MCF 10A (cell line): Measurements from ENCODE around the gene HDAC5. TPM values are rescaled to one million over a fixed set of nuclear protein-coding genes. Genes with fewer than 3 reads are reported as not detected.
"Not testable (repeated sequence)": the region's sequence is repeated elsewhere in the genome, so short reads cannot be mapped to it uniquely, and the experiment has no call there.

Source experiments
- BruUV-seq: library from RNA; stranded (reverse); fragments of 400-500 nt; replicated peaks from 2 replicates; lab custom pipeline; 2021; lab: Mats Ljungman, UMichigan
- CTCF ChIA-PET: fragments of 300-600 bp; sonication (Branson Sonifier 250); formaldehyde crosslinking; extraction: SDS; loops from one replicate; lab custom pipeline; 2021; ENCODE audit warnings: antibody characterized with exemption, inconsistent platforms; lab: Yijun Ruan, JAX
- POLR2A ChIA-PET: fragments of 300-600, 350-650 bp; sonication (Branson Sonifier 250); formaldehyde crosslinking; extraction: SDS; loops from one replicate; lab custom pipeline; 2020; ENCODE audit warnings: antibody characterized with exemption, inconsistent platforms; lab: Yijun Ruan, JAX
- DNase-seq: peaks from one replicate; pipeline ENCODE4 v3.0.0-alpha.2; 2018; ENCODE audit not compliant: unreplicated experiment
- H3K27ac Mint-ChIP-seq: one replicate; pipeline ENCODE4 v1.8.0; 2022; ENCODE audit warnings: mild to moderate bottlenecking, low read depth, mixed read lengths; ENCODE audit not compliant: unreplicated experiment
- H3K27me3 Mint-ChIP-seq: one replicate; pipeline ENCODE4 v1.8.0; 2022; ENCODE audit warnings: mixed read lengths; ENCODE audit not compliant: insufficient read depth, unreplicated experiment
- H3K36me3 Mint-ChIP-seq: one replicate; pipeline ENCODE4 v1.8.0; 2022; ENCODE audit warnings: mild to moderate bottlenecking, moderate library complexity, mixed read lengths; ENCODE audit not compliant: insufficient read depth, unreplicated experiment
- H3K4me1 Mint-ChIP-seq: one replicate; pipeline ENCODE4 v1.8.0; 2022; ENCODE audit warnings: mixed read lengths; ENCODE audit not compliant: insufficient read depth, unreplicated experiment
- H3K4me3 Mint-ChIP-seq: one replicate; pipeline ENCODE4 v1.8.0; 2022; ENCODE audit warnings: mild to moderate bottlenecking, moderate library complexity, mixed read lengths; ENCODE audit not compliant: unreplicated experiment
- H3K9me3 Mint-ChIP-seq: one replicate; pipeline ENCODE4 v1.8.0; 2022; ENCODE audit warnings: mixed read lengths; ENCODE audit not compliant: unreplicated experiment
- CTCF ChIP-seq: fragments of 200-600 bp; IDR thresholded peaks from one replicate; pipeline ENCODE4 v1.8.0; 2022; ENCODE audit warnings: antibody characterized with exemption, mild to moderate bottlenecking; ENCODE audit not compliant: unreplicated experiment
- intact Hi-C: fragments of 100-400 bp; cut with micrococcal nuclease; formaldehyde crosslinking; loops from 2 replicates; pipeline ENCODE4 v1.14.1; 2022
- total RNA-seq: library from RNA; stranded (reverse); gene quantifications from 2 replicates; pipeline ENCODE4 v1.2.3, GENCODE V29; 2022

The HDAC5 gene
- total RNA-seq, 1 experiment from 2014 or later, result 12.1 TPM

- intact Hi-C loops, result no loop called here
- H3K4me3 Mint-ChIP-seq, result no peak overlapping the region
- no peaks in the 10 kb centered on the region for H3K27me3 Mint-ChIP-seq
- no peak overlapping the region for H3K27ac Mint-ChIP-seq
- BruUV-seq, result no TSS peak
- no peaks in the 10 kb centered on the region for H3K9me3 Mint-ChIP-seq
- H3K4me1 Mint-ChIP-seq, result peaks cover under 1% of the 10 kb centered on the region
- POLR2A ChIA-PET, result interaction anchor here (0.6 kb wide), 1 partner anchor 81 kb away, joined by 3 read pairs; no protein-coding TSS in a partner anchor
- no peak for TF ChIP-seq CTCF
- DNase-seq, result no peak
- H3K36me3 Mint-ChIP-seq, result peaks cover 70% of the 10 kb centered on the region
- CTCF ChIA-PET, result interaction anchor here (0.6 to 2.0 kb wide), 2 partner anchors 9 to 168 kb away, joined by 3 to 14 read pairs; no protein-coding TSS in a partner anchor
Measured at GRCh38 chr17:44049294-44050060, 74.0 kb downstream of the HDAC5 start.

- CTCF ChIA-PET, result interaction anchor here (0.6 kb wide), 1 partner anchor 51 kb away, joined by 3 read pairs; no protein-coding TSS in a partner anchor
- intact Hi-C loops, H3K4me1 Mint-ChIP-seq, H3K27ac Mint-ChIP-seq, H3K4me3 Mint-ChIP-seq, BruUV-seq, POLR2A ChIA-PET, DNase-seq, H3K27me3 Mint-ChIP-seq, H3K9me3 Mint-ChIP-seq: not testable (repeated sequence)
- H3K36me3 Mint-ChIP-seq, result peaks cover 64% of the 10 kb centered on the region
Measured at GRCh38 chr17:44046893-44047292, 76.5 kb downstream of the HDAC5 start.

- POLR2A ChIA-PET, result interaction anchor here (1.5 kb wide), 1 partner anchor 102 kb away, joined by 3 read pairs; no protein-coding TSS in a partner anchor
- intact Hi-C loops, result no loop called here
- no peak overlapping the region for H3K27ac Mint-ChIP-seq
Measured at GRCh38 chr17:44045486-44045885, 78.0 kb downstream of the HDAC5 start.

GRCh38 chr17:44044071-44044470, 79.4 kb downstream of the HDAC5 start:
- no peak overlapping the region for H3K27ac Mint-ChIP-seq
- no TSS peak for BruUV-seq
- peaks cover 45% of the 10 kb centered on the region for H3K36me3 Mint-ChIP-seq
- H3K4me3 Mint-ChIP-seq, result no peak overlapping the region
- no peaks in the 10 kb centered on the region for H3K9me3 Mint-ChIP-seq
- no peak for TF ChIP-seq CTCF
- intact Hi-C loops, result no loop called here
- ChIA-PET CTCF (interaction anchor here (0.6 to 5.3 kb wide), 8 partner anchors 12 to 248 kb away, joined by 3 to 41 read pairs (median 4); no protein-coding TSS in a partner anchor), POLR2A (interaction anchor here (0.6 to 3.5 kb wide), 8 partner anchors 16 to 100 kb away, joined by 3 to 23 read pairs (median 3); partner anchors contain the start of genes HDAC5 and LSM12)
- H3K27me3 Mint-ChIP-seq, result no peaks in the 10 kb centered on the region
- H3K4me1 Mint-ChIP-seq, result peaks cover 24% of the 10 kb centered on the region
- DNase-seq, result peak; percentile 79

More at GRCh38 chr17:44045486-44045885, 78.0 kb downstream of the HDAC5 start:
- Mint-ChIP-seq H3K36me3 (peaks cover 57% of the 10 kb centered on the region), H3K9me3 (no peaks in the 10 kb centered on the region), H3K4me3 (no peak overlapping the region), H3K27me3 (no peaks in the 10 kb centered on the region), H3K4me1 (peaks cover 17% of the 10 kb centered on the region)
- no peak for TF ChIP-seq CTCF
- no TSS peak for BruUV-seq
- CTCF ChIA-PET, result interaction anchor here (1.0 to 1.3 kb wide), 2 partner anchors 77 to 115 kb away, joined by 3 read pairs; partner anchors contain the start of gene HDAC5
- no peak for DNase-seq
